Embryonic facial prominence (tissue), 1 donor: Measurements from ENCODE around the gene IGF2R.
"Not testable (repeated sequence)": the region's sequence is repeated elsewhere in the genome, so short reads cannot be mapped to it uniquely, and the experiment has no call there.

Experiments used
- DNase-seq: peaks from one replicate; pipeline ENCODE4 v3.0.0-alpha.2; 2016; ENCODE audit errors: extremely low spot score

Gene IGF2R

DNA sequence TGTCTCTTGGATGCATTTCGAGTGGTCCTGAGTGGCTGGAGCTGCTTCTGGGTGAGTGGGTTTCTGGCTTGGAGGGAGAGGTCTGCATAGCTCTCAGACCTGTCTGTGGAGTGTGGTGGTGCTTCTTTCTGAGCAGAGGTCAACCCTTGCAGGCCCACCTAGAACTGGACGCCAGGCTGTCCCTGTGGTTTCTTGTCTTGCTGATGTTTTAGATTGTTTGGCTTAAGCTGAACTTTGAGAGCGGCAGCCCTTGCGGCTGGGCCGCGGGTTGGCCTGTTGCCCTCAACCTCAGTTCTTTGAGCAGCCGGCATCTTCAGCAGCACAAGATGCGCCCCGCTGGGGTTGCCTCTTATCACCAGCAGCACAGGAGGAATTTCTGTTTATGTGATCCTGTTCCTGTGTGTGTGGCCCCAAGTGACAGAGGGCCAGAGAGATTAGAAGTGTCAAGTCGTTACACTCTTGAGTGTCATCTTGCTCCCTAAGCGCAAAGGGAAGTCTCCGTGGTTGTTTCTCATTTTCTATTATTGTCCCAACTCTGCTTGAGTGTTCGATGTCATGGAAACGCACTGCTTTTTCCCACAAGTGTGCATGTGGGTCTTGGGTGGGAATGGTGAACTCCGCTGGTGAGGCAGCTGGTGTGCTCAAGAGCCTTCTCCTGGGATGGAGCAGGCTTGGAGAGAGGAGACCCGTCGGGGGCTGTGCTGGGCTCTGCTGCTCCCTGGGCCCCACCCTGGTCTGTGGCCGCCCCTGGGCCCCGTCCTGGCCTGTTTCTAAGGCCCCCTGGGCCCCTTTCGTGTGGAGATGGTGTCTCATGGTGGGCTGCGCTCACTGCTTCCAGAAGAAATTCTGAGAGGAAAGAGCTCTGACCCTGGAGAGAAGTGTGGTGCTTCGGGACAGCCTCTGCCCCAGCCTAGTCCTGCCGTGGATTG is 132.7 kb downstream of the IGF2R start:
- no peak for DNase-seq

DNA sequence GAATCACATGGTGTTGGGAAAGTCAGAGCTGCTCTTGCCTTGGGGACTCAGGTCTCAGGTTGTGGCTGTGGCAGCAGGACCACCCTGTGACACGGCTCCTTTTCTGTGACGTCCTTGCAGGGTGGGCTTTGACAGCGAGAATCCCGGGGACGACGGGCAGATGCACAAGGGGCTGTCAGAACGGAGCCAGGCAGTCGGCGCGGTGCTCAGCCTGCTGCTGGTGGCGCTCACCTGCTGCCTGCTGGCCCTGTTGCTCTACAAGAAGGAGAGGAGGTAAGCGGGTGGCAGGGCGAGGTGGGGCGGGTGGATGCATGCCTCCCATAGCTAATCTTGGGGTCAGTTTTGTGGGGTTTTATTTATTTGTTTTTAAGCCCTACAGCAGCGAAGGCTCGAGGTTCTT is 133.5 kb downstream of the IGF2R start:
- DNase-seq: no peak

DNA sequence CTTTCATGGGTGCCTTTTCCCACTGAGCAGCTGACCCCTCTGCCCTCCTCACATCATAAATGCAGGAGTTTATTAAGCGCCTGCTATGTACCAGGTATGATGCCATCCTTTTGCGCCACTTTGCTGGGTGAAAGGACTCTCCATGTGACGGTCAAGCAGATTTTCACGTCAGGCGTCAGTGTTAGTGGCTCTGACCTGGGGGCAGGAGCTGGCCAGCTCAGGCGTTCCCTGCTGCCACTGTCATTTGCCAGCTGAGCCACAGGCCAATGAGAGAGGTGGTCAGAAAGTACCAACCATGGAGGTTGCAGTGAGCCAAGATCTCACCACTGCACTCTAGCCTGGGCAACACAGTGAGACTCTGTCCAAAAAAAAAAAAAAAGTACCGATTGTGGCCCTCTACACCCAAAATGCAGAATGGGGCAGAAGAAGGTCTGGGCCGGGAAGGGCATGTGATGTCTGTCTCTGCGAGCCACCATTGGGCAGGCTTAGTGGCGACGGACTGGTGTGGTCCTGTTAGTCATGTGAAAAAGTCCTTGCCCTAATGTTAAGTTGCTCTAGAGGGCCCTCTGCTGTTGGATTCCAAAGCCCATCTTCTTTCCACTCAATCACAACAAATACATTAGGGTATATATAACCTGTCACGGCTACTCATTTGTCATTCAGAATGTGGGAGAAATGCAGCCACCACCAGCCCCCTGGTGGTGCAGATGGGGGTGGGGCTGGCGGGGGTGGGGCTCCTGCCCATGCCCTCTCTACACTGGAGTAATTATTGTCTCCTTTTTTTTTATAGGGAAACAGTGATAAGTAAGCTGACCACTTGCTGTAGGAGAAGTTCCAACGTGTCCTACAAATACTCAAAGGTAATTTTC is 134.3 kb downstream of the IGF2R start:
- DNase-seq: no peak

DNA sequence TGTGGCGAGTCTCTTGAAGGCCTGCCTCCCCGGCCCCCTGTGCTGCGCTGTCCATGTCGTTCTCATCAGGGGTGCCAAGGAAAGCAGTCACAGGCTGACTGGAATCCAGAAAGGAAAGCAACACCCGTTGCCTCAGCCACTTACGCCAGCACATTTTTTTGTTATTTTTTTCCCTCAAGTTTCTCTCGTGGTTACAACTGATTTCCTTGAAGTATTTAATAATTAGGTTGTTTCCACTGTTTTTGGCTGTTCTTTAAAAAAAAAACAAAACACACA is 134.9 kb downstream of the IGF2R start:
- DNase-seq: no peak

DNA sequence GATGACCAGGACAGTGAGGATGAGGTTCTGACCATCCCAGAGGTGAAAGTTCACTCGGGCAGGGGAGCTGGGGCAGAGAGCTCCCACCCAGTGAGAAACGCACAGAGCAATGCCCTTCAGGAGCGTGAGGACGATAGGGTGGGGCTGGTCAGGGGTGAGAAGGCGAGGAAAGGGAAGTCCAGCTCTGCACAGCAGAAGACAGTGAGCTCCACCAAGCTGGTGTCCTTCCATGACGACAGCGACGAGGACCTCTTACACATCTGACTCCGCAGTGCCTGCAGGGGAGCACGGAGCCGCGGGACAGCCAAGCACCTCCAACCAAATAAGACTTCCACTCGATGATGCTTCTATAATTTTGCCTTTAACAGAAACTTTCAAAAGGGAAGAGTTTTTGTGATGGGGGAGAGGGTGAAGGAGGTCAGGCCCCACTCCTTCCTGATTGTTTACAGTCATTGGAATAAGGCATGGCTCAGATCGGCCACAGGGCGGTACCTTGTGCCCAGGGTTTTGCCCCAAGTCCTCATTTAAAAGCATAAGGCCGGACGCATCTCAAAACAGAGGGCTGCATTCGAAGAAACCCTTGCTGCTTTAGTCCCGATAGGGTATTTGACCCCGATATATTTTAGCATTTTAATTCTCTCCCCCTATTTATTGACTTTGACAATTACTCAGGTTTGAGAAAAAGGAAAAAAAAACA is 136.1 kb downstream of the IGF2R start:
- DNase-seq: no peak

DNA sequence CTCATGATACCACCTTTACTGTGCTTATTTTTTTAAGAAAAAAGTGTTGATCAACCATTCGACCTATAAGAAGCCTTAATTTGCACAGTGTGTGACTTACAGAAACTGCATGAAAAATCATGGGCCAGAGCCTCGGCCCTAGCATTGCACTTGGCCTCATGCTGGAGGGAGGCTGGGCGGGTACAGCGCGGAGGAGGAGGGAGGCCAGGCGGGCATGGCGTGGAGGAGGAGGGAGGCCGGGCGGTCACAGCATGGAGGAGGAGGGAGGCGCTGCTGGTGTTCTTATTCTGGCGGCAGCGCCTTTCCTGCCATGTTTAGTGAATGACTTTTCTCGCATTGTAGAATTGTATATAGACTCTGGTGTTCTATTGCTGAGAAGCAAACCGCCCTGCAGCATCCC is 137.1 kb downstream of the IGF2R start:
- no peak for DNase-seq

DNA sequence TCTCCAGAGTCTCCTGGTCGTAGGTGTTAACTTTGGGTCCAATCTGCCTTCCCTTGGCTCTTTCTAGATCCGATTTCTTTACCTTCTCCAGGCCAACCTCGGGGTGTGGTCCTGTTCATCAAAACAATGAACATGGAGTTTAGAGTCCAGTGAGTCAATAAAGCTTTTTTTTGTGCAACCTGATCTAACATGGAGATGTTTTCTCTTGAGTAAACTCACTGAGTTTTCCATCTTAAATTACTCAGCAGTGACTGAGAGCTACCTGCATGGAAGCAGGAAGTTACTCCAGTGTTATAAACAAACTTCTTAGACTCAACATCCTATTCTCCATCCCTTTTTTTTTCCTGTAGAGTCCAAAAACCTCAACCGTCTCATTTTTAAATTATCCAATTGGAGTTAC is 137.8 kb downstream of the IGF2R start:
- DNase-seq: no peak

DNA sequence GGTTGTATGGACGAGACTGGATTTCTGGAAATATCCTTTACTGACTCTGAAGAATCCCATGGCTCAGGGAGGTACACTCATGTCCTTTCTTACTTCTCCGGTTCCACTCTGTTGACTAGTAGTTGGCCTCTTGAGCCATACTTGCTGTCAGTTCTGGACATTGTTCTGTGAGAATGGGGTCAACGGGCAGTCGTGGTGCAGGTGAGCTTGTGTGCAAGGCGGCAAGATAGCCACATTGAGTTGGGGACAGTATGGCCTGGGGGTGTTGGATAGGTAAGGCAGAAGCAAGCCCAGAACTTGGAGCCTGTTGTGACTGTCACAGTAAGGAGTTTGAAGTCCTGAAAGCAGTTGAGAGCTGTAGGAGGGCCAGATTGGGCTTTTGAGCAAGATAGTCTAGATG is 139.2 kb downstream of the IGF2R start:
- no peak for DNase-seq

DNA sequence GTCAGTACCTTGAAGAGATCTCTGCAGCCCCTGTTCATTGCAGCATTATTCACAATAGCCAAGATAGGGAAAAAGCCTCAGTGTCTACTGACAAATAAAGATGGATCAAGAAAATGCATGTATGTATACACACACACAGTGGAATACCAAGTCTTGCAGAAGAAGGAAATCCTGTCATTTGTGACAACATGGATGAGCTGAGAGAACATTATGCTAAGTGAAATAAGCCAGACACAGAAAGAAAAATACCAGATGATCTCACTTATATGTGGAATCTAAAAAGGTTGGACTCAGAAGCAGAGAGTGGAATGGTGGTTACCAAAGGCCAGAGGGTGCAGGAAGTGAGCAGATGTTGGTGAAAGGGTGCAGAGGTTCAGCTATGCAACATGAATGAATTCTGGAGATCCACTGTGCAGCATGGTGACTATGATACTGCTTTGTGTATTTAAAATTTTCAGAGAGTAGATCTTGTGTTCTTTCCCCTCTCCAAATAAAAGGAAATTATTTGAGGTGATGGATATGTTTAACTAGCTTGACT is 141.8 kb downstream of the IGF2R start:
- DNase-seq: no peak

DNA sequence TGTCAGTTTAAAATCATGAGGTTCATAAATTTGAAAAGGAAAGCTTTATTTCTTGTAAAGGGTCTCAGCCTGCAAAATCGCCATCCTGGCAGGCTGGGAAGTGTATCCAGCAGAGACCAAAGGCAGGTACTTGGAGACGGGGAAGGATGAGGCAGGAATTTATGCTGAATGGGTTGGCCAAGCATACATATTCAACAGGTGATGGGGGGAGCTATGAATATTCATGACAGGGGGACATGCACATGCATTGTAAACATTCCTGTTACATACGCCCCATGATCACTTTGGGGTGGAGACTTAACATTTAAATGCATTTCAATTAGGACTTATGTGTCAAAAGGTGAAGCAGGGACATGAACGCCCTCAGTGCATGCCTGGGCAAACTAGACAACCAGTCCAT is 142.9 kb downstream of the IGF2R start:
- DNase-seq: no peak

DNA sequence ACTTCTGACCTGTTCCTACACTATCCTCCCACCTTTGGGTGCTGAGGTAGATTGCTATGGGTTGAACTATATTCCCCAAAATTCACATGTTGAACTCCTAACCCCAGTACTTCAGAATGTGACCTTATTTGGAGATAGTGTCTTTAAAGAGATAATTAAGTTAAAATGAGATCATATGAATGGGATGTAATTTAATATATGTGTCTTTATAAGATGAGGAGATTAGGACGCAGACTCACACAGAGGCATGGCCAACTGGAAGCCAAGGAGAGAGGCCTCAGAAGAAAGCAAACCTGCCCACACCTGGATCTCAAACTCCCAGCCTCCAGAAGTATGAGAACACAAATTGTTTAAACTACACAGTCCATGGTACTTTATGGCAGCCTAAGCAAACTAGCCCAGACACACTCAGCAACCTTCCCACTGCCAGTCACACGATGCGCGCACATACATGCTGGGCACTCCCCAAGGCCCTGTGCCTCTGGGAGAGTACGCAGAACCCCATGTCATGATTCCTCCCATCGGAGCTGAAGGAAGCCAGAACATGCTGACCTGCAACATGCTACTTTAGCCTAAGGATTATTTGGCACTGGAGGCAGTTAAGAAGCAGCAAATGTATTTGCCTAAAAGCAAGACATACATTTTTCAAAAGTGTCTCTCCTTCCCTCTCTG is 143.9 kb downstream of the IGF2R start:
- no peak for DNase-seq

DNA sequence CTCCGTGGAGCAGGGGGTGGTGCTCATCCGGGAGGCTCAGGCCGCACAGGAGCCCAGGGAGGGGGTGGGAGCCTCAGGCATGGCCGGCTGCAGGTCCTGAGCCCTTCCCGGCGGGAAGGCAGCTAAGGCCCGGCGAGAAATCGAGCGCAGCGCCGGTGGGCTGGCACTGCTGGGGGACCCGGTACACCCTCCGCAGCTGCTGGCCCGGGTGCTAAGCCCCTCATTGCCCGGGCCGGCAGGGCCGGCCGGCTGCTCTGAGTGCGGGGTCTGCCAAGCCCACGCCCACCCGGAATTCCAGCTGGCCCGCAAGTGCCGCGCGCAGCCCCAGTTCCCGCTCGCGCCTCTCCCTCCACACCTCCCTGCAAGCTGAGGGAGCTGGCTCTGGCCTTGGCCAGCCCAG is 145.7 kb downstream of the IGF2R start:
- DNase-seq: not testable (repeated sequence)

DNA sequence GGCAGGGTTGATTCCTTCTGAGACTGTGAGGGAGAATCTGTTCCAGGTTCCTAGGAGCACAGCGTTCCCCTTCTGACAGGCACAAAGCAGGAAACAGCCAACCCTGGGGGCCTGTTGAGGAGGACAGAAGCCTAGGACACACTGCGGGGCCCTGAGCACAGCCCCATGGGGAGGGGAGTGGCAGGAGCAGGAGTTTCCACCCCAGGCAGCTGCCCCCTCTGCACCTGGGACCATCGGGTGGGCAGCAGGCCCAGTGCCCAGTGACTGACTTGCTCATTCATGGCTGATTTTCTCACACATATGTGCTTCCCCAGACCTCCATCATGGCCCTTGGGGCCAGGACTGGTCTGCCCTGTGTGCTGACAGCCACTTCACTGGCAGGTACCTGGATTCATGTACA is 146.5 kb downstream of the IGF2R start:
- no peak for DNase-seq

DNA sequence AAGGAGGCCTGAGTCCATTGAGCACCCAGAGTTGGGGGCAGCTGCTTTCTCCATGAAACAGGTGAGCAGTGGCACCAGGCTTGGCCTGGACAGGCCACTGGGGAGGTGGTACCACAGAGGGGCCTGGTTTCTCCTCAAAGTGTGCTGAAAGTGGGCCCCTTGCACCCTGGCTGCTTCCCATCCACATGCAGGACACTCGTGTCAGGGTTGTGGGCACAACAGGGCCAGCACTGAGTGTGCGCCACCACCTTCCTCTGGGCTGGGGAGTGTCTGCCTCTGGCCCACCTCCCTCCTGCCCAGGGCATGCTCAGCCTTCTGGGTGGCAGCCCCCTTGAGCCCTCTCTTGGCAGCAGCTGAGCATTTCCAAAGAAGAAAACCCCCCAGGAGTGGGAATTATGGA is 147.5 kb downstream of the IGF2R start:
- no peak for DNase-seq

DNA sequence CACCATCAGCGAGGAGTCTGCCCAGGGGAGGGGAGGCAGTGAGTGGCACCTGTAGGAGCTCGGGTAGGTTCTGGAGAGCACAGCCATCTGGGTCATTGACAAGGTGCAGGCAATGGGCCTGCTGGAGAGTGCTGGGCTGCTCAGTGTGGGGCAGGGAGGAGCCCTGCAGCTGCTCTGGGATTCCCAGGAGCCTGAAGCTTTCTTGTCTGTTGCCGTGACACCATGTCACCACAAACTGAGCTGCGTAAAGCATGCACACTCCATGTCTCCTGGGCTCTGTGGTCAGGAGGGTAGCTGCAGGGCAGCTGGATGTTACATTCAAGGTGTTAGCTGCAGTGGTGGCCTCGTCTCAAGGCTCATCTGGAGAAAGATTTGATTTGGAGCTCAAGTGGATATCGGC is 148.3 kb downstream of the IGF2R start:
- DNase-seq: no peak

DNA sequence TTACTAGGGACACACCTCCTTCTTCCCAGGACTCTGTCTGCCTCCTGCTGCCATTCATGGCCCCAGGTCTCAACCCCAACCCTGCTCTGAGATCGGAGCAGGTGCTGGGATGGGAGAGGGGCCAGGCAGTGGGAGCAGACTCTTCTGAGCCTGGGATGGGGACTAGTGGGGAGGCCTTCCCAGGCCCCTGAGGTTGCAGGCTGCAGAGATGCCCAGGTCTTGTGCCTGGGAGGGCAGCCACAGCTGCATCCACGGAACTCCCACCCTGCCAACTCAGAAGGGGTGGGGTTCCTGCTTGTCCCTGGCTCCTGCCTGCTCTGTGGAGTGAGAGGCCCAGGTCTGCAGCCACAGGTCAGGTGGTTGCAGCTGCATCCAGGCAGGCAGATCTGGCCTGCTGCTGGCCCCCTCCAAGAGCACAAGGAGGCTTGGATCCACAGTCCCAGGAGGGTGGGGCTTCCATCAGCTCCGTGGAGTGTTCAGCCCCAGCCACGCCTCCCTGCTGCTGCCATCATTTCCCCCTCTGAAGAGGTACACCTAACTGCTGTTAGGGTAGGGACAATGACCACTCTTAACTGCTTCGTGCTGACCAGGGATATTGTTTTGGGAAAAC is 149.8 kb downstream of the IGF2R start:
- DNase-seq: no peak

DNA sequence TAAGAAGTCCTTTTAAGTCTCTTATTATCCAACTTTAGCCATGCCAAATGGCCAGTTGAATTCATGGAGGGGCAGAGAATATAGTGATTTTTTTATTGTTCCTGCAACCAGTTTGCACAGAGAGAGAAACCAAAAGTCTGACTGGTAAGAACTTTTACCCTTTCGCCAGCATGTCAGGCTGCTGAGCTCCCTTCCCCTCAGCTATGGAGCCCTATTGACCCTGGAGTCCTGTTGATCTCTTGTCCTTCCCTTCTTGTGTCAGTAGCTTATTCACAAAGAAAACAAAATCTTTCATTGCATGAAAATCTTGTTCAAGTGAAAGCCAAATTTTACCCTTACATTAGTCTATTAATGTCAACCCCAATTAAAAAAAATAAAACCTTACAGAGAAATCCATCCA is 151.2 kb downstream of the IGF2R start:
- DNase-seq: no peak

DNA sequence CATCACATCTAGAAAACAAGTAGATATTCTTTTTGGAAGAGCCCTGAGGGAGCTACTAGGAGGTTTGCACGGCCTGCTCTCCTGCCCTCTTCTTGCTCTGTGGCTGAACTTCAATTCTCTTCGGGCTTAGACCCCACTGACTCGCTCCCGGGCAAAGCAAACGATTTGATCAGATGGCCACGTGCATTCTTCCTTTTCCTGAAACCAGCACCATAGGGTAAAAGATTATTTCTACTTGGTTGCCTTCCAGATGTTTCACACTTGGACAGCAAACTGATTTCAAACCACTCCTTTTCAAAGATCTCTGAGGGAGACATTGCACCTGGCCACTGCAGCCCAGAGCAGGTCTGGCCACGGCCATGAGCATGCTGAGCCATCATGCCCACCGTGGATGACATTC is 152.7 kb downstream of the IGF2R start, which contains the start of gene SLC22A1:
Gene SLC22A1 (plus strand): TSS at position 258 of the 400 bp plus-strand sequence. CDS start 121 bp downstream, at position 379.
- DNase-seq: no peak

DNA sequence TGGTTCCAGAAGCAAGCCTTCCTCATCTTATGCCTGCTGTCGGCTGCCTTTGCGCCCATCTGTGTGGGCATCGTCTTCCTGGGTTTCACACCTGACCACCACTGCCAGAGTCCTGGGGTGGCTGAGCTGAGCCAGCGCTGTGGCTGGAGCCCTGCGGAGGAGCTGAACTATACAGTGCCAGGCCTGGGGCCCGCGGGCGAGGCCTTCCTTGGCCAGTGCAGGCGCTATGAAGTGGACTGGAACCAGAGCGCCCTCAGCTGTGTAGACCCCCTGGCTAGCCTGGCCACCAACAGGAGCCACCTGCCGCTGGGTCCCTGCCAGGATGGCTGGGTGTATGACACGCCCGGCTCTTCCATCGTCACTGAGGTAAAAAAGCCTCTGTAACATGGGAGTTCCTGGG is 153.1 kb downstream of the IGF2R start:
- no peak for DNase-seq

DNA sequence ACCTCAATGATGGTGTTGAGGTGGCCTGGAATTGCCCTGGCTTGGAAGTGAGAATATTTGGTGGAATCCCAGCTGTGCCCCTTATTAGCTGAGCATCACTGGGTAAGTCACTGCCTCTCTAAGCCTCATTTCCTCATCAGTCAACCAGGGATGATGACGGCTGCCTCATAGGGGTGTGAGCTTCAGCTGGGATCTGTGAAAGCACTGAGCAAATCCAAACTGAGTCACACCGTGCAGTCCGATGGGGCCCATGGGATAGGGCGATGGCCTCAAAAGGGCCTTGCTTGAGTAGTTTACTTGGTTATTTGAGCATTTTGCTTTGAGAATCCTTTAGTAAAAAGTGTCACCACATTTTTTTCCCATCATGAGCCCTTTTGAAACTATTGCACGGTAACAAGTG is 153.9 kb downstream of the IGF2R start:
- no peak for DNase-seq

DNA sequence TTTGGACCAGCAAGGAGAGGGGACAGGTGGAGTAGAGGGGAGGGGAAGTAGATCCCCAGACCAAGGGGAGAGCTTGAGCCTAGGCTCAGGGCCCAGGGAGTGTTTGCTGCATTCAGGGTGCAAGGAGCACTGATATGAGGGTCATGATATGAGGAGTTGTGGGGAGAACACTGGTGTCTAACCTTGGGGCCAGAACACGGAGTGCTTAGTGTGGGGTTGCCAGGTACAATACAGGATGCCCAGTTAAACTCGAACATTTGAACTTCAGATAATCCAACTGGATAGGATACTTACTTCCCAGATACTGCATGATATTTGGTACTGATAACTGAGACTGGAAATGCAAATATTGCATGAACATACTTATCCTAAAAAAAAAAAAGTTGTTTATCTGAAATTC is 155.1 kb downstream of the IGF2R start:
- no peak for DNase-seq
